Loucy (cell line): Measurements from ENCODE around the gene CDH13.

Experiments used
- H2AFZ ChIP-seq: fragments of 200-600 bp; sonication (generic); 2 replicates; pipeline ENCODE4 v1.6.0; 2016; ENCODE audit warnings: antibody characterized with exemption, mild to moderate bottlenecking, low read length, moderate library complexity
- H3F3A ChIP-seq: fragments of 200-600 bp; 2 replicates; pipeline ENCODE4 v1.6.0; 2016; ENCODE audit warnings: antibody characterized with exemption, low read depth, mild to moderate bottlenecking
- H3K27me3 ChIP-seq: fragments of 200-600 bp; sonication (generic); 2 replicates; pipeline ENCODE4 v1.6.1; 2014; ENCODE audit warnings: low read length, mild to moderate bottlenecking; ENCODE audit not compliant: insufficient read depth, poor library complexity, severe bottlenecking
- H3K36me3 ChIP-seq: fragments of 200-600 bp; sonication (generic); 2 replicates; pipeline ENCODE4 v1.6.1; 2016; ENCODE audit warnings: low read length; ENCODE audit not compliant: insufficient read depth
- H3K4me1 ChIP-seq: fragments of 200-600 bp; sonication (generic); 2 replicates; pipeline ENCODE4 v1.5.1; 2014; ENCODE audit warnings: low read length, mild to moderate bottlenecking; ENCODE audit not compliant: insufficient read depth, poor library complexity, severe bottlenecking
- H3K4me2 ChIP-seq: fragments of 200-600 bp; sonication (generic); 2 replicates; pipeline ENCODE4 v1.6.0; 2014; ENCODE audit warnings: antibody characterized with exemption, low read length, low read depth, mild to moderate bottlenecking; ENCODE audit not compliant: poor library complexity, severe bottlenecking
- H3K4me3 ChIP-seq: fragments of 200-600 bp; sonication (generic); 2 replicates; pipeline ENCODE4 v1.5.1; 2014; ENCODE audit warnings: low read length, mild to moderate bottlenecking, mixed read lengths; ENCODE audit not compliant: poor library complexity, severe bottlenecking
- H3K79me2 ChIP-seq: fragments of 200-600 bp; sonication (generic); 2 replicates; pipeline ENCODE4 v1.6.1; 2014; ENCODE audit warnings: low read length; ENCODE audit not compliant: insufficient read depth
- H3K9ac ChIP-seq: fragments of 200-600 bp; sonication (generic); 2 replicates; pipeline ENCODE4 v1.6.0; 2014; ENCODE audit warnings: mild to moderate bottlenecking, low read depth, low read length, moderate library complexity; ENCODE audit not compliant: poor library complexity, severe bottlenecking
- H3K9me2 ChIP-seq: fragments of 200-600 bp; sonication (generic); replicated peaks from 2 replicates; pipeline ENCODE4 v1.6.1; 2016; ENCODE audit warnings: low read depth, low read length, mixed read lengths
- H3K9me3 ChIP-seq: fragments of 200-600 bp; sonication (generic); 2 replicates; pipeline ENCODE4 v1.6.1; 2014; ENCODE audit warnings: mild to moderate bottlenecking, antibody characterized with exemption, low read length, low read depth; ENCODE audit not compliant: insufficient read depth
- H4K20me1 ChIP-seq: fragments of 200-600 bp; sonication (generic); 2 replicates; pipeline ENCODE4 v1.6.0; 2014; ENCODE audit warnings: antibody characterized with exemption, low read length, mild to moderate bottlenecking; ENCODE audit not compliant: insufficient read depth, poor library complexity, severe bottlenecking
- EZH2phosphoT487 ChIP-seq: fragments of 200-600 bp; IDR thresholded peaks from 2 replicates; pipeline ENCODE4 v1.6.1; 2018; ENCODE audit warnings: antibody characterized with exemption, mild to moderate bottlenecking, moderate library complexity, borderline replicate concordance
- TF ChIP-seq, protein P1 (sequence below): fragments of 200-600 bp; sonication (generic); conservative IDR thresholded peaks from 2 replicates; pipeline ENCODE4 v1.5.1; 2014; ENCODE audit warnings: mild to moderate bottlenecking, antibody characterized with exemption, low read length

CDH13 gene

DNA sequence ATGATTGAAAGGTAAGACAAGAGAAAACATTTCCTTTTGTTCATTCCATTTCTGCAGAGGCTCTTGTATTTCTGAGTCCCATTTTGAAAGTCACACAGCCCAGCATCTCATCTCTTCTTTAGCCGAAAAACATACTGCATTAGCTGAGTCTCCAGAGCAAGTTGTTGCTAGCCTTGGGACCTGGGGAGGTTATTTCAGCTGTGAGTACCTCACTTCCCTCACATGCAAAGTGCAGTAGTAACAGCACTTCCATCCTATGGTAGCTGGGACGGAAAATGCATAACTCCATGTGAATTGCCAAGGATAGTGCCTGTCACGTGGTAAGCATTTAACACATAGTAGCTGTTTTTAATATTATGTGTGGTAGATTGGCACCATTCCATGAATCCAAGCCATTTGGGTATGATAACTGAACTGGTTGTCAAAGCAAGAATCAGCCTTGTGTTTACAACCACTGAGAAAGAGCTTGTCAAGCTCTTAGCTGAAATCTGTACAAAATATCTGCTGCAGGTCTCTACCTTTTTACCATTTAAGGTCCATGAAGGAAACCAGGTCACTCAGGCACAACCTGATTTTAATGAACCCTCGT, 345.7 kb downstream of the CDH13 start:
- H3K4me1 ChIP-seq: no peaks in the 10 kb centered on the region
- H3K9ac ChIP-seq: no peak overlapping the region
- H3K9me2 ChIP-seq: no peaks in the 10 kb centered on the region
- no peak for TF ChIP-seq EZH2phosphoT487
- TF ChIP-seq, protein P1, sequence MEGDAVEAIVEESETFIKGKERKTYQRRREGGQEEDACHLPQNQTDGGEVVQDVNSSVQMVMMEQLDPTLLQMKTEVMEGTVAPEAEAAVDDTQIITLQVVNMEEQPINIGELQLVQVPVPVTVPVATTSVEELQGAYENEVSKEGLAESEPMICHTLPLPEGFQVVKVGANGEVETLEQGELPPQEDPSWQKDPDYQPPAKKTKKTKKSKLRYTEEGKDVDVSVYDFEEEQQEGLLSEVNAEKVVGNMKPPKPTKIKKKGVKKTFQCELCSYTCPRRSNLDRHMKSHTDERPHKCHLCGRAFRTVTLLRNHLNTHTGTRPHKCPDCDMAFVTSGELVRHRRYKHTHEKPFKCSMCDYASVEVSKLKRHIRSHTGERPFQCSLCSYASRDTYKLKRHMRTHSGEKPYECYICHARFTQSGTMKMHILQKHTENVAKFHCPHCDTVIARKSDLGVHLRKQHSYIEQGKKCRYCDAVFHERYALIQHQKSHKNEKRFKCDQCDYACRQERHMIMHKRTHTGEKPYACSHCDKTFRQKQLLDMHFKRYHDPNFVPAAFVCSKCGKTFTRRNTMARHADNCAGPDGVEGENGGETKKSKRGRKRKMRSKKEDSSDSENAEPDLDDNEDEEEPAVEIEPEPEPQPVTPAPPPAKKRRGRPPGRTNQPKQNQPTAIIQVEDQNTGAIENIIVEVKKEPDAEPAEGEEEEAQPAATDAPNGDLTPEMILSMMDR: no peak
- H3K27me3 ChIP-seq: no peaks in the 10 kb centered on the region
- H3K9me3 ChIP-seq: no peaks in the 10 kb centered on the region; the same call in 1 of the 2 replicates
- no peak overlapping the region for H3K4me2 ChIP-seq
- H3K79me2 ChIP-seq: no peaks in the 10 kb centered on the region
- no peak overlapping the region for H3K4me3 ChIP-seq
- H3K36me3 ChIP-seq: no peaks in the 10 kb centered on the region
- H3F3A ChIP-seq: no peaks in the 10 kb centered on the region
- no peaks in the 10 kb centered on the region for H4K20me1 ChIP-seq
- H2AFZ ChIP-seq: no peak overlapping the region

- Histone ChIP-seq H3K4me2 (no peak overlapping the region), H4K20me1 (no peaks in the 10 kb centered on the region), H3K9ac (no peak overlapping the region), H2AFZ (no peak overlapping the region), H3K9me2 (no peaks in the 10 kb centered on the region), H3K36me3 (no peaks in the 10 kb centered on the region), H3K4me1 (no peaks in the 10 kb centered on the region), H3K4me3 (no peak overlapping the region), H3K27me3 (no peaks in the 10 kb centered on the region), H3K9me3 (no peaks in the 10 kb centered on the region), H3F3A (no peaks in the 10 kb centered on the region), H3K79me2 (no peaks in the 10 kb centered on the region)
- TF ChIP-seq, protein P1: no peak
- TF ChIP-seq EZH2phosphoT487: no peak
Measured at GRCh38 chr16:82979406-82980111, 352.8 kb downstream of the CDH13 start.

DNA sequence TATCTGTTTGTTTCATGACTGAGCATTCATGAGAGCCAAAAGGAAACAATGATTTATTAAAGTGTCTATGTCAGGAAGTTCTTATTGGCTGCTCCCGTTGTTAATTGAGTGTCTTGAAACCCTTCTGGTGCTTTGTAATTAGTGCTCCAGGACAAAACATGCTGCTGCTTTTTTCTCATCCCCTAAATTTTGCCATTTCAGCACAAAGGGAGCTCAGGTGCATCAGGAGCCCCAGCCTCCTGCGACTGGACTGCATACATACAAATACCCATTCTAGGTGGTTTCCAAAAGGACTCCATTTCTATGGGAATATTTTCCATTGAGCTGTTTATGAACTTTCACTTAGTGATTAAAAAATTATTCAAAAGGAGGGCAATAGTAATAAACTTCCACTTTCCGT, 354.0 kb downstream of the CDH13 start:
- no peaks in the 10 kb centered on the region for H3K27me3 ChIP-seq

More for the DNA sequence above, 354.0 kb downstream of the CDH13 start:
- H3F3A ChIP-seq: no peaks in the 10 kb centered on the region
- no peaks in the 10 kb centered on the region for H3K9me2 ChIP-seq
- H3K79me2 ChIP-seq: no peaks in the 10 kb centered on the region
- no peak overlapping the region for H3K4me3 ChIP-seq
- no peaks in the 10 kb centered on the region for H3K4me1 ChIP-seq
- no peak overlapping the region for H2AFZ ChIP-seq
- no peak overlapping the region for H3K4me2 ChIP-seq
- TF ChIP-seq, protein P1: no peak
- TF ChIP-seq EZH2phosphoT487: no peak
- no peaks in the 10 kb centered on the region for H3K36me3 ChIP-seq
- H4K20me1 ChIP-seq: no peaks in the 10 kb centered on the region
- no peaks in the 10 kb centered on the region for H3K9me3 ChIP-seq
- no peak overlapping the region for H3K9ac ChIP-seq
